DOHH2 (cell line): ENCODE data around the gene RPL36AL.

Source experiments
- H3F3A ChIP-seq: fragments of 200-600 bp; sonication (generic), shearing (Covaris generic); 2 replicates; pipeline ENCODE4 v1.6.0; 2016; ENCODE audit warnings: antibody characterized with exemption, mild to moderate bottlenecking; ENCODE audit not compliant: control insufficient read depth, insufficient read depth
- H3K27ac ChIP-seq: fragments of 200-600 bp; sonication (generic); 2 replicates; pipeline ENCODE4 v1.5.1; 2014; ENCODE audit warnings: low read depth, mild to moderate bottlenecking, low read length, moderate library complexity
- H3K27me3 ChIP-seq: fragments of 200-600 bp; sonication (generic); 2 replicates; pipeline ENCODE4 v1.6.1; 2014; ENCODE audit warnings: mild to moderate bottlenecking, low read length, mixed read lengths; ENCODE audit not compliant: control insufficient read depth
- H3K36me3 ChIP-seq: fragments of 200-600 bp; sonication (generic); 2 replicates; pipeline ENCODE4 v1.6.1; 2014; ENCODE audit warnings: mild to moderate bottlenecking, low read length, moderate library complexity, mixed read lengths; ENCODE audit not compliant: control insufficient read depth
- H3K4me1 ChIP-seq: fragments of 200-600 bp; sonication (generic); 2 replicates; pipeline ENCODE4 v1.6.1; 2014; ENCODE audit warnings: mild to moderate bottlenecking, low read length, mixed read lengths; ENCODE audit not compliant: control insufficient read depth
- H3K4me2 ChIP-seq: fragments of 200-600 bp; sonication (generic); 2 replicates; pipeline ENCODE4 v1.6.0; 2014; ENCODE audit warnings: mild to moderate bottlenecking, low read length, moderate library complexity
- H3K4me3 ChIP-seq: fragments of 200-600 bp; sonication (generic); 2 replicates; pipeline ENCODE4 v1.5.1; 2014; ENCODE audit warnings: mild to moderate bottlenecking, low read length, mixed read lengths
- H3K79me2 ChIP-seq: fragments of 200-600 bp; sonication (generic); 2 replicates; pipeline ENCODE4 v1.6.1; 2014; ENCODE audit warnings: mild to moderate bottlenecking, low read length, mixed read lengths; ENCODE audit not compliant: control insufficient read depth
- H3K9me2 ChIP-seq: fragments of 200-600 bp; sonication (generic); replicated peaks from 2 replicates; pipeline ENCODE4 v1.6.1; 2014; ENCODE audit warnings: mild to moderate bottlenecking, low read length, mixed read lengths; ENCODE audit not compliant: control insufficient read depth
- H3K9me3 ChIP-seq: fragments of 200-600 bp; sonication (generic); 2 replicates; pipeline ENCODE4 v1.6.1; 2014; ENCODE audit warnings: antibody characterized with exemption, low read length, mixed read lengths; ENCODE audit not compliant: control insufficient read depth, insufficient read depth
- H4K20me1 ChIP-seq: fragments of 200-600 bp; sonication (generic); 2 replicates; pipeline ENCODE4 v1.6.0; 2014; ENCODE audit warnings: low read depth, mild to moderate bottlenecking, antibody characterized with exemption, low read length, moderate library complexity; ENCODE audit not compliant: control insufficient read depth, insufficient read depth
- CTCF ChIP-seq: fragments of 200-600 bp; sonication (generic); IDR thresholded peaks from one replicate; pipeline ENCODE4 v1.5.1; 2014; ENCODE audit warnings: antibody characterized with exemption, mild to moderate bottlenecking, low read depth, low read length; ENCODE audit not compliant: poor library complexity, severe bottlenecking
- EZH2phosphoT487 ChIP-seq: fragments of 200-600 bp; sonication (generic); IDR thresholded peaks from 2 replicates; pipeline ENCODE4 v1.6.1; 2017; ENCODE audit warnings: borderline replicate concordance, mild to moderate bottlenecking, antibody characterized with exemption, low read length, moderate library complexity, mixed read lengths

The RPL36AL gene

DNA sequence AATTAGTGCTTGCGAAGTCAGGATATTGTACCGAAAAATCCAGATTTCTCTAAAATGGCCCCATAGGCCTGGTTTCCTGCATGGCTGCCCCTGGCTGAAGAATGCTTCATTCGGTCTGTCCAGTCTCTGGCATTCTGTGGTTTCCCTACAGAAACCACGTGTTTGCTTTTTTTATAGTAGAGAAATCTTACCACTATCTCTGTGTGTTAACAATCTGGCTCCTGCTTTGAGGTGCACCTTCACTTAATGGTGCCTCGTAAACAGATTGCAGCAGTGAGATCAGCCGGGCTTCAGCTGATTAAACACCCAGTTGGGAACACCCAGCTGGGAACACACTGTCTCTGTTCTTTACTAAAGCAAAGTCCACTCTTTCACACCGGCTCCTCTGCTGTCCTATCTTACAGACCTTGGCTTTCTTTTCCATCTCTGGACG is 21.3 kb upstream of the RPL36AL start:
- peaks cover 73% of the 10 kb centered on the region for H3K36me3 ChIP-seq
- no peaks in the 10 kb centered on the region for H3K9me2 ChIP-seq
- H3F3A ChIP-seq: peaks cover 27% of the 10 kb centered on the region
- H3K9me3 ChIP-seq: no peaks in the 10 kb centered on the region
- TF ChIP-seq CTCF (no peak), EZH2phosphoT487 (no peak)
- H3K79me2 ChIP-seq: peaks cover 78% of the 10 kb centered on the region
- no peaks in the 10 kb centered on the region for H3K27me3 ChIP-seq
- H3K27ac ChIP-seq: no peak overlapping the region
- peaks cover 4% of the 10 kb centered on the region; the same call in 1 of the 2 replicates for H4K20me1 ChIP-seq
- peak overlapping the region; percentile 2; the same call in 1 of the 2 replicates for H3K4me2 ChIP-seq
- H3K4me3 ChIP-seq: no peak overlapping the region
- H3K4me1 ChIP-seq: peaks cover 22% of the 10 kb centered on the region

- peaks cover 13% of the 10 kb centered on the region; the same call in 1 of the 2 replicates for H4K20me1 ChIP-seq
- no peaks in the 10 kb centered on the region for H3K9me3 ChIP-seq
- no peak overlapping the region for H3K27ac ChIP-seq
- no peak overlapping the region for H3K4me2 ChIP-seq
- no peak for TF ChIP-seq CTCF
- no peak for TF ChIP-seq EZH2phosphoT487
- H3K79me2 ChIP-seq: peaks cover 86% of the 10 kb centered on the region
- peaks cover 25% of the 10 kb centered on the region for H3F3A ChIP-seq
- H3K4me1 ChIP-seq: peaks cover 31% of the 10 kb centered on the region
- H3K9me2 ChIP-seq: no peaks in the 10 kb centered on the region
- no peak overlapping the region for H3K4me3 ChIP-seq
- no peaks in the 10 kb centered on the region for H3K27me3 ChIP-seq
- H3K36me3 ChIP-seq: peaks cover 76% of the 10 kb centered on the region
These were observed 20.4 kb upstream of the RPL36AL start for GRCh38 chr14:49640540-49641417.

- Histone ChIP-seq H3K27me3 (no peaks in the 10 kb centered on the region), H3K27ac (no peak overlapping the region), H3K4me2 (0 out of 2 replicates have a peak overlapping the region, but pooled peaks have one; percentile 2), H3K4me1 (peaks cover 33% of the 10 kb centered on the region), H3K9me3 (no peaks in the 10 kb centered on the region), H3K79me2 (peaks cover 98% of the 10 kb centered on the region), H4K20me1 (peaks cover 13% of the 10 kb centered on the region; the same call in 1 of the 2 replicates), H3K36me3 (peaks cover 79% of the 10 kb centered on the region), H3K4me3 (no peak overlapping the region), H3K9me2 (no peaks in the 10 kb centered on the region), H3F3A (peaks cover 16% of the 10 kb centered on the region)
- TF ChIP-seq CTCF (no peak), EZH2phosphoT487 (no peak)
These were observed 17.2 kb upstream of the RPL36AL start for GRCh38 chr14:49637534-49638078.
